Dermis microvascular lymphatic vessel endothelial cell (primary cell): ENCODE results near the gene ZNF462. TPM values are rescaled to one million over a fixed set of nuclear protein-coding genes. Genes with fewer than 3 reads are reported as not detected.
"Not testable (repeated sequence)": the region's sequence is repeated elsewhere in the genome, so short reads cannot be mapped to it uniquely, and the experiment has no call there.

ENCODE experiments used
- DNase-seq, 2 donors: peaks; one replicate each; pipeline versions ENCODE4 v3.0.0 to v3.0.0-alpha.2; 2010; ENCODE audit warnings: low read depth in 2 of 2
- total RNA-seq: library from RNA; depleted of rRNA; stranded (reverse); fragments of >200 nt; gene quantifications from 2 replicates; pipeline ENCODE4 v1.2.1, GENCODE V29; 2014

Gene ZNF462
- total RNA-seq, 1 donor from 2014 or later: 4.9 TPM

- no peak for DNase-seq
Measured at GRCh38 chr9:106886111-106887046, 23.4 kb downstream of the ZNF462 start.

- DNase-seq: no peak
Measured at GRCh38 chr9:106887066-106887465, 24.1 kb downstream of the ZNF462 start.

- no peak for DNase-seq
Measured at GRCh38 chr9:106889061-106889590, 26.2 kb downstream of the ZNF462 start.

GRCh38 chr9:106890608-106891007 lies 27.6 kb downstream of the ZNF462 start:
- peak in 1 of 2 donors; percentile 16 for DNase-seq

- no peak for DNase-seq
Measured at GRCh38 chr9:106891286-106891685, 28.3 kb downstream of the ZNF462 start.

GRCh38 chr9:106892632-106893031 lies 29.7 kb downstream of the ZNF462 start:
- peak in 1 of 2 donors; percentile 88 for DNase-seq

- DNase-seq: peak in 1 of 2 donors; percentile 74
Measured at GRCh38 chr9:106893088-106893487, 30.1 kb downstream of the ZNF462 start.

GRCh38 chr9:106896695-106897094 lies 33.7 kb downstream of the ZNF462 start:
- no peak for DNase-seq

- DNase-seq: no peak
Measured at GRCh38 chr9:106897236-106897635, 34.3 kb downstream of the ZNF462 start.

GRCh38 chr9:106897751-106898150 lies 34.8 kb downstream of the ZNF462 start:
- no peak for DNase-seq

- not testable (repeated sequence) for DNase-seq
Measured at GRCh38 chr9:106900523-106900922, 37.6 kb downstream of the ZNF462 start.

GRCh38 chr9:106906129-106906528 lies 43.2 kb downstream of the ZNF462 start:
- no peak for DNase-seq

- no peak for DNase-seq
Measured at GRCh38 chr9:106911951-106912350, 49.0 kb downstream of the ZNF462 start.

- no peak for DNase-seq
Measured at GRCh38 chr9:106913276-106913675, 50.3 kb downstream of the ZNF462 start.

- no peak for DNase-seq
Measured at GRCh38 chr9:106915851-106916250, 52.9 kb downstream of the ZNF462 start.

- peak; percentile 11 to 85 for DNase-seq
Measured at GRCh38 chr9:106916466-106917235, 53.7 kb downstream of the ZNF462 start.

- DNase-seq: no peak
Measured at GRCh38 chr9:106918825-106919509, 56.0 kb downstream of the ZNF462 start.

GRCh38 chr9:106920091-106920490 lies 57.1 kb downstream of the ZNF462 start:
- no peak for DNase-seq

- peak in 1 of 2 donors; percentile 41 for DNase-seq
Measured at GRCh38 chr9:106920701-106921283, 57.8 kb downstream of the ZNF462 start.

GRCh38 chr9:106921341-106921899 lies 58.5 kb downstream of the ZNF462 start:
- no peak for DNase-seq

GRCh38 chr9:106922026-106922425 lies 59.1 kb downstream of the ZNF462 start:
- DNase-seq: no peak
